Effector CD8-positive, alpha-beta T cell (primary cell): ENCODE results near the gene EPM2AIP1.
"Not testable (repeated sequence)": the region's sequence is repeated elsewhere in the genome, so short reads cannot be mapped to it uniquely, and the experiment has no call there.

Source experiments
- DNase-seq: peaks from one replicate; lab custom pipeline; 2025; lab: John Stamatoyannopoulos, UW

Gene EPM2AIP1

DNA sequence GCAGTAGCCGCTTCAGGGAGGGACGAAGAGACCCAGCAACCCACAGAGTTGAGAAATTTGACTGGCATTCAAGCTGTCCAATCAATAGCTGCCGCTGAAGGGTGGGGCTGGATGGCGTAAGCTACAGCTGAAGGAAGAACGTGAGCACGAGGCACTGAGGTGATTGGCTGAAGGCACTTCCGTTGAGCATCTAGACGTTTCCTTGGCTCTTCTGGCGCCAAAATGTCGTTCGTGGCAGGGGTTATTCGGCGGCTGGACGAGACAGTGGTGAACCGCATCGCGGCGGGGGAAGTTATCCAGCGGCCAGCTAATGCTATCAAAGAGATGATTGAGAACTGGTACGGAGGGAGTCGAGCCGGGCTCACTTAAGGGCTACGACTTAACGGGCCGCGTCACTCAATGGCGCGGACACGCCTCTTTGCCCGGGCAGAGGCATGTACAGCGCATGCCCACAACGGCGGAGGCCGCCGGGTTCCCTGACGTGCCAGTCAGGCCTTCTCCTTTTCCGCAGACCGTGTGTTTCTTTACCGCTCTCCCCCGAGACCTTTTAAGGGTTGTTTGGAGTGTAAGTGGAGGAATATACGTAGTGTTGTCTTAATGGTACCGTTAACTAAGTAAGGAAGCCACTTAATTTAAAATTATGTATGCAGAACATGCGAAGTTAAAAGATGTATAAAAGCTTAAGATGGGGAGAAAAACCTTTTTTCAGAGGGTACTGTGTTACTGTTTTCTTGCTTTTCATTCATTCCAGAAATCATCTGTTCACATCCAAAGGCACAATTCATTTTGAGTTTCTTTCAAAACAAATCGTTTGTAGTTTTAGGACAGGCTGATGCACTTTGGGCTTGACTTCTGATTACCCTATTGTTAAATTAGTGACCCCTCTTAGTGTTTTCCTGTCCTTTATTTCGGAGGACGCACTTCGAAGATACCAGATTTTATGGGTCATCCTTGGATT lies 674 bp upstream of the EPM2AIP1 start, which contains the start of gene MLH1:
Gene MLH1, plus strand, starts transcription at position 193 of the 958 bp plus-strand sequence. Its CDS starts 30 bp downstream, at position 223.
- DNase-seq, result no peak

DNA sequence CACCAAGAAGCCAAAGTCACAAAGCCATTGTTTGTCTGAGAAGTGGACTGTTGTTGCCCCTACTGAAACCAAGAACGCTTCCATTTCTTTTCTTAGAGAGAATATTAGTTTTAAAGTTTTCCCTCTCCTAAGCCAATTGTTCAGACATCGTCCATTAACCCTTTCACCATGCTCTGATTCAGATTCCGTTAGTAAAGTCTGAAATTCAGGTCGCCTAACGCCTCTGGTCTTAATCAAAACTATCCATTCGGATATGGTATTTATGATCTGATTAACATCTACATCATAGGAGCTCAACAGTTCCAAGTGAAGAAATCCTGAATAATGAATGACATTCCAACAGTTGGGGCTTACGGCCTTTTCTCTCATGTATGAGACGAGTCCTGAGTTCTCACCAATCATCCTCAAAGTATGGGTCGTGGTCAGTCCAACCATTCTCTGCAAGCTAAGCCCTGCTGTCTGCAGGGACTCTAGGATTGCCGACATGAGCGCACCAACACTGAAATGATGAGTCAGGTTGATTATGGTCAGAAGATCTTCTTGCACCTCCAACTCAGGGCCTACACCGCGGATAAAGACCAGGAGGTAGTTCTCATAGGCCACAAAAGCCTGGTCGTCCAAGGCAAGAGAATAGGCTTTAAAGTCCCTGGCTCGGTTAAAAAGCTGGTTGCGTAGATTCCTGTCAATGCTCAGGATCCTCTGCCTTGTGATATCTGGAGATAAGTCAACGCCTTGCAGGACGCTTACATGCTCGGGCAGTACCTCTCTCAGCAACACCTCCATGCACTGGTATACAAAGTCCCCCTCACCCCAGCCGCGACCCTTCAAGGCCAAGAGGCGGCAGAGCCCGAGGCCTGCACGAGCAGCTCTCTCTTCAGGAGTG lies 767 bp downstream of the EPM2AIP1 start:
- DNase-seq, result no peak

- no peak for DNase-seq
Observed at GRCh38 chr3:36991147-36991546, 1.8 kb downstream of the EPM2AIP1 start.

- no peak for DNase-seq
Observed at GRCh38 chr3:36989568-36989967, 3.4 kb downstream of the EPM2AIP1 start.

GRCh38 chr3:36989005-36989404 lies 3.9 kb downstream of the EPM2AIP1 start:
- DNase-seq, result no peak

- DNase-seq, result no peak
Observed at GRCh38 chr3:36988356-36988755, 4.6 kb downstream of the EPM2AIP1 start.

- DNase-seq, result no peak
Observed at GRCh38 chr3:36981006-36981405, 11.9 kb downstream of the EPM2AIP1 start.

- DNase-seq, result no peak
Observed at GRCh38 chr3:36973139-36973538, 19.8 kb downstream of the EPM2AIP1 start.

DNA sequence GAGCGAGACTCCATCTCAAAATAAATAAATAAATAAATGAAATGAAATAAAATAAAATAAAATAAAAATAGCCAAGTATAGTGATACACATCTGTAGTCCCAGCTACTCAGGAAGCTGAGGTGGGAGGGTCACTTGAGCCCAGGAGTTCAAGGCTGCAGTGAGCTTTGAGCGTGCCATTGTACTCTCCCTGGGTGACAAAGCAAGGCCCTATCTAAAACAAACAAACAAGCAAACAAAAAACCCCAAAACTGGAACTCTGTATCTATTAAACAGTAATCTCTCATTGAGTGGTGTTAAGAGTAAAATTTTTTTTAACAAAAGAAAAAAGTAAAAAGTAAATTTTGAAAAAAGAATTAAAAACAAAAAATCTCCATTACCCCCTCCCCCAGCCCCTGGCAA lies 20.8 kb downstream of the EPM2AIP1 start:
- no peak for DNase-seq

DNA sequence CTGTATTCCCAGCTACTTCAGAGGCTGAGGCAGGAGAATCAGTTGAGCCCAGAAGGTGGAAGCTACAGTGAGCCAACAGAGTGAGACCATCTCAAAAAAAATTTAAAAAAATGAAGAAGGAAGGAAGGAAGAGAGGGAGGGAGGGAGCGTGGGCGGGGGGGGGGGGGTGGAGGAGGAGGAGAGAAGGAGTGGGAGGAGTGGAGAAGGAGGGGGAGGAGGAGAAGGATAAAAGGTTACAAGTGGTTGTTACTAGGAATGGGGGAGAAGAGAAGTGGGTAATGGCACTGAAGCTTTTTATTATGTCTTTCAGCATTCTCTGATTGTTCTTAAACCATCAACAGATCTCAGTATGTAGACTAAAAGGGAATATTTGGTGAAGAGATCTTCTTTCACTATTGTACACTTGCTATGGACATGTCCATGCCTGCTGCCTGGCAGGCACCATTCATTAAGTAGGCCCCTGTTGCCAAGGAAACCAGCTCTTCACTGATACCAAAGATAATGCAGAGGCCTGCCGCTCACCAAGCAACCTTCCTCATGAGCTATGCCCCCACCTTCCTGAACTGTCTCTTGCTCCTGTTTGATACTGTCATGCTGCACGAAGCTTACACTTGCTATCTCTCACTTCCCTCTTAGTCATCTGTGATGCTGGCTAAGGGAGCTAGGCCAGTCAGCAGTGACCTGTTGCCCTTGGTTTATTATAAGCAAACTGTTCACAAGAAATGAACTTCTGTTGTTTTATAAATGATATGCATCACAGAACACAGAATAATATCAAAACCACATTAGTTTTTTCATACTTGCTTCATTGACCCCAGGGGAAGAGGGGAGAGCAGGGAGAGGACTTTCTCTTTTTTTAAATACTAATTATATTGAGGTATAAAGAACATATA lies 23.1 kb downstream of the EPM2AIP1 start:
- DNase-seq, result no peak

- DNase-seq, result no peak
Observed at GRCh38 chr3:36969085-36969484, 23.8 kb downstream of the EPM2AIP1 start.

DNA sequence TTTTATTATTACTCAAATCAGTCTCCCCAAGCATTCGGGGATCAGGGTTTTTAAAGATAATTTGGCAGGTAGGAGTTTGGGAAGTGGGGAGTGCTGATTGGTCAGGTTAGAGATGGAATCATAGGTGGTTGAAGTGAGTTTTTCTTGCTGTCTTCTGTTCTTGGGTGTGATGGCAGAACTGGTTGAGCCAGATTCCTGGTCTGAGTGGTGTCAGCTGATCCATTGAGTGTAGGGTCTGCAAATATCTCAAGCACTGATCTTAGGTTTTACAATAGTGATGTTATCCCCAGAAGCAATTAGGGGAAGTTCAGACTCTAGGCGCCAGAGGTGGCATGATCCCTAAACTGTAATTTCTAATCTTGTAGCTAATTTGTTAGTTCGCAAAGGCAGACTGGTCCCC lies 27.5 kb downstream of the EPM2AIP1 start:
- DNase-seq, result no peak

- DNase-seq, result no peak
Observed at GRCh38 chr3:36964817-36965216, 28.1 kb downstream of the EPM2AIP1 start.

- DNase-seq, result no peak
Observed at GRCh38 chr3:36964331-36964730, 28.6 kb downstream of the EPM2AIP1 start.

GRCh38 chr3:36963008-36963407 lies 29.9 kb downstream of the EPM2AIP1 start:
- not testable (repeated sequence) for DNase-seq

GRCh38 chr3:36960502-36960901 lies 32.4 kb downstream of the EPM2AIP1 start:
- no peak for DNase-seq

DNA sequence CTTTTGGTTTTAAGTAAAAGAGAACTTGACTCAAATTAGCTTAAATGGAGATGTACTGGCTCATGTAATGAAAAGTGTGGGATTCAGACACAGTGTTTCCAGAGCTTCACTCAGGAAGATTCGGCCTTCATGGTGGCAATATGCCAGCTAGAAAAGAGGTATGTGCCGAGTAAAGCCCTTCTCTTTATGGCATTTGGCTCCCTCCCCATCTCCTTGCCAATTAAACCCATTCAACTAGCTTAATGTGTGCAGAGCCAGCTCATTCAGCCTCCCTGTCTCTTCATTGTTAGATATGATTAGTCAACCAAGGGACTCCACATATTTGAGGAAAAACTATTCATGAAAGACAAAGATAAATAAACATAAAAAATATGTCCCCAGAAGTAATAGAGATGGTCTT lies 33.1 kb downstream of the EPM2AIP1 start:
- DNase-seq, result no peak

- DNase-seq, result no peak
Observed at GRCh38 chr3:36957862-36958686, 34.9 kb downstream of the EPM2AIP1 start.

GRCh38 chr3:36957063-36957462 lies 35.9 kb downstream of the EPM2AIP1 start:
- no peak for DNase-seq

- DNase-seq, result no peak
Observed at GRCh38 chr3:36956155-36956554, 36.8 kb downstream of the EPM2AIP1 start.
